ENCODE results near the gene LRRC7.

DNA sequence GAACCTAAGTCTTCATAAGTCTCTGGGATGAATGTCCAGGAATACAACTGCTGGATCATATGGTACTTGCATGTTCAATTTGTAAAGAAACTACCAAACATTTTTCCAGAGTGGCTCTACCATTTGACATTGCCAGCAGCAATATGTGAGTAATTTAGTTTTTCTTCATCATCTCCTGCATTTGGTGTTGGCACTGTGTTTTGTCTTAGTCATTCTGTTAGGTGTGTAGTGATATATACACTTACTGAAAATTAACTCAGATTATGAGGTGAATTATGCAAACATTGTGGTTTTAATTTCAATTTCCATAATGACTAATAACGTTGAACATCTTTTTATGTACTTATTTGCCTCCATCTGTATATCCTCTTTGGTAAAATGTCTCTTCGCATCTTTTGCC lies 499.0 kb downstream of the LRRC7 start:
- TF ChIP-seq, protein P1, sequence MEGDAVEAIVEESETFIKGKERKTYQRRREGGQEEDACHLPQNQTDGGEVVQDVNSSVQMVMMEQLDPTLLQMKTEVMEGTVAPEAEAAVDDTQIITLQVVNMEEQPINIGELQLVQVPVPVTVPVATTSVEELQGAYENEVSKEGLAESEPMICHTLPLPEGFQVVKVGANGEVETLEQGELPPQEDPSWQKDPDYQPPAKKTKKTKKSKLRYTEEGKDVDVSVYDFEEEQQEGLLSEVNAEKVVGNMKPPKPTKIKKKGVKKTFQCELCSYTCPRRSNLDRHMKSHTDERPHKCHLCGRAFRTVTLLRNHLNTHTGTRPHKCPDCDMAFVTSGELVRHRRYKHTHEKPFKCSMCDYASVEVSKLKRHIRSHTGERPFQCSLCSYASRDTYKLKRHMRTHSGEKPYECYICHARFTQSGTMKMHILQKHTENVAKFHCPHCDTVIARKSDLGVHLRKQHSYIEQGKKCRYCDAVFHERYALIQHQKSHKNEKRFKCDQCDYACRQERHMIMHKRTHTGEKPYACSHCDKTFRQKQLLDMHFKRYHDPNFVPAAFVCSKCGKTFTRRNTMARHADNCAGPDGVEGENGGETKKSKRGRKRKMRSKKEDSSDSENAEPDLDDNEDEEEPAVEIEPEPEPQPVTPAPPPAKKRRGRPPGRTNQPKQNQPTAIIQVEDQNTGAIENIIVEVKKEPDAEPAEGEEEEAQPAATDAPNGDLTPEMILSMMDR (IDR thresholded peaks at IDR 0.05) = no peak
- TF ChIP-seq POLR2A (IDR thresholded peaks at IDR 0.05) = no peak

Data from esophagus squamous epithelium (tissue), 4 donors.